WTC11 (cell line): Measurements from ENCODE around the gene SMIM5. TPM values are rescaled to one million over a fixed set of nuclear protein-coding genes. Genes with fewer than 3 reads are reported as not detected.

ENCODE experiments used
- ATAC-seq: fragments of 200-7000 bp; cut with Tn5 transposase; 2 replicates; pipeline ENCODE4 v1.10.0; 2021; ENCODE audit warnings: mild to moderate bottlenecking, moderate library complexity
- CTCF ChIA-PET: fragments of 300-600 bp; sonication (Branson Sonifier 250); formaldehyde crosslinking; loops from one replicate; lab custom pipeline; 2021; ENCODE audit warnings: antibody characterized with exemption; lab: Charles Lee
- POLR2A ChIA-PET: fragments of 350-600 bp; sonication (Branson Sonifier 250); formaldehyde crosslinking; loops from one replicate; lab custom pipeline; 2021; ENCODE audit warnings: antibody characterized with exemption; lab: Charles Lee
- DNase-seq: peaks from one replicate; pipeline ENCODE4 v3.0.0; 2021; ENCODE audit warnings: low spot score
- H3K27ac Mint-ChIP-seq: 2 replicates; pipeline ENCODE4 v1.8.0; 2021; ENCODE audit warnings: mixed read lengths
- H3K27me3 Mint-ChIP-seq: 2 replicates; pipeline ENCODE4 v1.8.0; 2021; ENCODE audit warnings: low read depth, mild to moderate bottlenecking, moderate library complexity, mixed read lengths
- H3K36me3 Mint-ChIP-seq: 2 replicates; pipeline ENCODE4 v1.8.0; 2021; ENCODE audit warnings: mixed read lengths
- H3K4me1 Mint-ChIP-seq: 2 replicates; pipeline ENCODE4 v1.8.0; 2022; ENCODE audit warnings: mixed read lengths
- H3K4me3 Mint-ChIP-seq: 2 replicates; pipeline ENCODE4 v1.8.0; 2021; ENCODE audit warnings: mild to moderate bottlenecking, moderate library complexity, mixed read lengths
- H3K9me3 Mint-ChIP-seq: 2 replicates; pipeline ENCODE4 v1.8.0; 2021; ENCODE audit warnings: mixed read lengths
- EMX1 ChIP-seq: fragments of 250-450 bp; sonication (Bioruptor Pico); IDR thresholded peaks from 2 replicates; pipeline ENCODE4 v1.8.0; 2021; ENCODE audit warnings: mild to moderate bottlenecking
- GRHL2 ChIP-seq: fragments of 250-450 bp; sonication (Bioruptor Pico); IDR thresholded peaks from 2 replicates; pipeline ENCODE4 v1.8.0; 2022; ENCODE audit warnings: mild to moderate bottlenecking, moderate library complexity; ENCODE audit not compliant: insufficient replicate concordance, severe bottlenecking
- GTF2I ChIP-seq: fragments of 250-450 bp; sonication (Bioruptor Pico); conservative IDR thresholded peaks from 2 replicates; pipeline ENCODE4 v1.4.0; 2021; ENCODE audit warnings: mild to moderate bottlenecking
- JAZF1 ChIP-seq: fragments of 250-450 bp; sonication (Bioruptor Pico); IDR thresholded peaks from 2 replicates; pipeline ENCODE4 v1.9.0; 2021; ENCODE audit warnings: moderate library complexity, mild to moderate bottlenecking, inconsistent platforms
- MXD4 ChIP-seq: fragments of 250-450 bp; sonication (Bioruptor Pico); IDR thresholded peaks from 2 replicates; pipeline ENCODE4 v1.8.0; 2021; ENCODE audit warnings: mild to moderate bottlenecking, moderate library complexity, borderline replicate concordance
- SMAD4 ChIP-seq: sonication (generic); formaldehyde crosslinking; IDR thresholded peaks from 2 replicates; pipeline ENCODE4 v1.8.0; 2022; ENCODE audit warnings: mild to moderate bottlenecking, missing genetic modification reagents
- TEAD4 ChIP-seq: sonication (generic); formaldehyde crosslinking; IDR thresholded peaks from 2 replicates; pipeline ENCODE4 v1.8.0; 2022; ENCODE audit warnings: mild to moderate bottlenecking, missing genetic modification reagents
- TP53 ChIP-seq: sonication (generic); formaldehyde crosslinking; IDR thresholded peaks from 2 replicates; pipeline ENCODE4 v1.8.1; 2023; ENCODE audit warnings: mild to moderate bottlenecking, missing genetic modification reagents
- ZNF121 ChIP-seq: sonication (generic); formaldehyde crosslinking; IDR thresholded peaks from 2 replicates; pipeline ENCODE4 v1.8.0; 2023; ENCODE audit warnings: missing genetic modification reagents
- ZNF232 ChIP-seq: sonication (generic); formaldehyde crosslinking; IDR thresholded peaks from 2 replicates; pipeline ENCODE4 v1.8.0; 2022; ENCODE audit warnings: mild to moderate bottlenecking, missing genetic modification reagents
- ZNF317 ChIP-seq: sonication (generic); formaldehyde crosslinking; IDR thresholded peaks from 2 replicates; pipeline ENCODE4 v1.8.1; 2023; ENCODE audit warnings: low read depth, mild to moderate bottlenecking, moderate library complexity, missing genetic modification reagents, borderline replicate concordance
- total RNA-seq: library from RNA; stranded (reverse); gene quantifications from 3 replicates; pipeline ENCODE4 v1.2.3, GENCODE V29; 2021
- TF ChIP-seq, protein P1 (sequence below): sonication (generic); formaldehyde crosslinking; IDR thresholded peaks from 2 replicates; pipeline ENCODE4 v1.8.0; 2023; ENCODE audit warnings: missing genetic modification reagents
- TF ChIP-seq, protein P2 (sequence below): sonication (generic); formaldehyde crosslinking; IDR thresholded peaks from 2 replicates; pipeline ENCODE4 v1.8.0; 2023; ENCODE audit warnings: mild to moderate bottlenecking, missing genetic modification reagents
- TF ChIP-seq, protein P3 (sequence below): fragments of 250-450 bp; sonication (Bioruptor Pico); IDR thresholded peaks from 2 replicates; pipeline ENCODE4 v1.9.0; 2021; ENCODE audit warnings: mild to moderate bottlenecking
- TF ChIP-seq, protein P4 (sequence below): sonication (generic); formaldehyde crosslinking; IDR thresholded peaks from 2 replicates; pipeline ENCODE4 v1.8.1; 2022; ENCODE audit warnings: mild to moderate bottlenecking, moderate library complexity, missing genetic modification reagents
- TF ChIP-seq, protein P5 (sequence below): sonication (generic); formaldehyde crosslinking; IDR thresholded peaks from 2 replicates; pipeline ENCODE4 v1.8.1; 2022; ENCODE audit warnings: missing genetic modification reagents, borderline replicate concordance
- TF ChIP-seq, protein P6 (sequence below): fragments of 250-450 bp; sonication (Bioruptor Pico); IDR thresholded peaks from 2 replicates; pipeline ENCODE4 v1.9.0; 2021; ENCODE audit warnings: mild to moderate bottlenecking
- TF ChIP-seq, protein P7 (sequence below): sonication (generic); formaldehyde crosslinking; IDR thresholded peaks from 2 replicates; pipeline ENCODE4 v1.8.1; 2023; ENCODE audit warnings: mild to moderate bottlenecking, missing genetic modification reagents, borderline replicate concordance

SMIM5 gene
- total RNA-seq, 1 experiment from 2014 or later = not detected

DNA sequence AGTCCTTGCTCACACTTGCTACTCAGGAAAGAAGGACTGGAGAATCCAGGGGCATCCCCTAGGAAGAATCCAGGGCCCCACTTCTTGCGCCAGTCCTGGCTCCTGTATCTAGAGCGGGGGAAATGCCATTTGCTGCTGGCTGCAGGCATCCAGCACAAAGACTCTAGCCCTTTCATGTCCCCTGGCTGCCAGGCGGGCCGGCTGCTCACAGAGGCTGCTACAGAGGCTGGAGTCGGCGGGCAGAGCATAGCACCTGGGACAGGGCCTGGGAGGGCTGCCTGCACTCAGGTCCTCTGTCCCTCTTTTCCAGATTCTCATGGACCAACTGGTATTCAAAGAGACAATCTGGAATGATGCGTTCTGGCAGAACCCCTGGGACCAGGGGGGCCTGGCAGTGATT, 13.8 kb downstream of the SMIM5 start:
- H3K27ac Mint-ChIP-seq = no peak overlapping the region
- no peak for DNase-seq
- H3K36me3 Mint-ChIP-seq = peaks cover 21% of the 10 kb centered on the region
- TF ChIP-seq, protein P1, sequence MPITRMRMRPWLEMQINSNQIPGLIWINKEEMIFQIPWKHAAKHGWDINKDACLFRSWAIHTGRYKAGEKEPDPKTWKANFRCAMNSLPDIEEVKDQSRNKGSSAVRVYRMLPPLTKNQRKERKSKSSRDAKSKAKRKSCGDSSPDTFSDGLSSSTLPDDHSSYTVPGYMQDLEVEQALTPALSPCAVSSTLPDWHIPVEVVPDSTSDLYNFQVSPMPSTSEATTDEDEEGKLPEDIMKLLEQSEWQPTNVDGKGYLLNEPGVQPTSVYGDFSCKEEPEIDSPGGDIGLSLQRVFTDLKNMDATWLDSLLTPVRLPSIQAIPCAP (CRISPR knock-in tag) = no peak
- TF ChIP-seq TEAD4 = no peak
- no peak for TF ChIP-seq GRHL2 (CRISPR knock-in tag)
- no peak for TF ChIP-seq JAZF1
- no peak for TF ChIP-seq SMAD4 (CRISPR knock-in tag)
- TF ChIP-seq ZNF121 (CRISPR knock-in tag) = no peak
- TF ChIP-seq, protein P2, sequence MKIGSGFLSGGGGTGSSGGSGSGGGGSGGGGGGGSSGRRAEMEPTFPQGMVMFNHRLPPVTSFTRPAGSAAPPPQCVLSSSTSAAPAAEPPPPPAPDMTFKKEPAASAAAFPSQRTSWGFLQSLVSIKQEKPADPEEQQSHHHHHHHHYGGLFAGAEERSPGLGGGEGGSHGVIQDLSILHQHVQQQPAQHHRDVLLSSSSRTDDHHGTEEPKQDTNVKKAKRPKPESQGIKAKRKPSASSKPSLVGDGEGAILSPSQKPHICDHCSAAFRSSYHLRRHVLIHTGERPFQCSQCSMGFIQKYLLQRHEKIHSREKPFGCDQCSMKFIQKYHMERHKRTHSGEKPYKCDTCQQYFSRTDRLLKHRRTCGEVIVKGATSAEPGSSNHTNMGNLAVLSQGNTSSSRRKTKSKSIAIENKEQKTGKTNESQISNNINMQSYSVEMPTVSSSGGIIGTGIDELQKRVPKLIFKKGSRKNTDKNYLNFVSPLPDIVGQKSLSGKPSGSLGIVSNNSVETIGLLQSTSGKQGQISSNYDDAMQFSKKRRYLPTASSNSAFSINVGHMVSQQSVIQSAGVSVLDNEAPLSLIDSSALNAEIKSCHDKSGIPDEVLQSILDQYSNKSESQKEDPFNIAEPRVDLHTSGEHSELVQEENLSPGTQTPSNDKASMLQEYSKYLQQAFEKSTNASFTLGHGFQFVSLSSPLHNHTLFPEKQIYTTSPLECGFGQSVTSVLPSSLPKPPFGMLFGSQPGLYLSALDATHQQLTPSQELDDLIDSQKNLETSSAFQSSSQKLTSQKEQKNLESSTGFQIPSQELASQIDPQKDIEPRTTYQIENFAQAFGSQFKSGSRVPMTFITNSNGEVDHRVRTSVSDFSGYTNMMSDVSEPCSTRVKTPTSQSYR = no peak
- no peak for TF ChIP-seq MXD4 (CRISPR knock-in tag)
- TF ChIP-seq, protein P3, sequence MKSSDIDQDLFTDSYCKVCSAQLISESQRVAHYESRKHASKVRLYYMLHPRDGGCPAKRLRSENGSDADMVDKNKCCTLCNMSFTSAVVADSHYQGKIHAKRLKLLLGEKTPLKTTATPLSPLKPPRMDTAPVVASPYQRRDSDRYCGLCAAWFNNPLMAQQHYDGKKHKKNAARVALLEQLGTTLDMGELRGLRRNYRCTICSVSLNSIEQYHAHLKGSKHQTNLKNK (CRISPR knock-in tag) = no peak
- H3K9me3 Mint-ChIP-seq = no peaks in the 10 kb centered on the region
- no peak for ATAC-seq
- CTCF ChIA-PET = interaction anchor here (0.8 to 22.8 kb wide), 6 partner anchors 14 to 106 kb away, joined by 3 to 456 read pairs (median 18); partner anchors contain the start of gene SMIM5
- no peaks in the 10 kb centered on the region for H3K27me3 Mint-ChIP-seq
- POLR2A ChIA-PET = no interaction called here
- peaks cover 18% of the 10 kb centered on the region for H3K4me1 Mint-ChIP-seq
- no peak overlapping the region for H3K4me3 Mint-ChIP-seq

DNA sequence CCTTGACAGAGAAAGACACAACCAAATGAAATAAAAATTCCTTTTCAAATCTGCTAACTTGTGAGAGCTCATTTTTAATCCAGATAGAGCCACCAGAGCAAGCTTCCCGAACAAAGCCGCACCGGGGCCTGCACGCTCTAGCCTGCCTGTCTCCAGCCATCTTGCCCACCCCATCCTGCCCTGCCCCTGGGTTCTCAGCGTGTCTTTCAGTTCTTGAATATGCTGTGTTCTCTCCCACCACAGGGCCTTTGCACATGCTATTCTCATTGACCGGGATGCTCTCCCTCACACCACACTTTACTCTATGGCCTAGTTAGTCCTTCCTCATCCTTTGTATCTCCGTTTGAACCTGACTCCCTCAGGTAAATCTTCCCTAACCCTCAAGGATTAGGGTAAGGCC, 14.7 kb downstream of the SMIM5 start:
- Mint-ChIP-seq H3K36me3 (peaks cover 24% of the 10 kb centered on the region), H3K27ac (no peak overlapping the region), H3K9me3 (no peaks in the 10 kb centered on the region)
- ChIA-PET CTCF (interaction anchor here (2.1 to 22.8 kb wide), 2 partner anchors 15 to 105 kb away, joined by 12 to 456 read pairs; partner anchors contain the start of gene SMIM5), POLR2A (no interaction called here)
- DNase-seq (no peak), ATAC-seq (no peak)
- TF ChIP-seq GTF2I (CRISPR knock-in tag) = 0 out of 2 replicates have a peak, but pooled peaks have one; percentile 11
- TF ChIP-seq, protein P4, sequence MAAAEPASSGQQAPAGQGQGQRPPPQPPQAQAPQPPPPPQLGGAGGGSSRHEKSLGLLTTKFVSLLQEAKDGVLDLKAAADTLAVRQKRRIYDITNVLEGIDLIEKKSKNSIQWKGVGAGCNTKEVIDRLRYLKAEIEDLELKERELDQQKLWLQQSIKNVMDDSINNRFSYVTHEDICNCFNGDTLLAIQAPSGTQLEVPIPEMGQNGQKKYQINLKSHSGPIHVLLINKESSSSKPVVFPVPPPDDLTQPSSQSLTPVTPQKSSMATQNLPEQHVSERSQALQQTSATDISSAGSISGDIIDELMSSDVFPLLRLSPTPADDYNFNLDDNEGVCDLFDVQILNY (CRISPR knock-in tag) = no peak
- TF ChIP-seq, all 79 proteins: peak for 1
- H3K27me3 Mint-ChIP-seq = no peaks in the 10 kb centered on the region
- H3K4me1 Mint-ChIP-seq = peaks cover 10% of the 10 kb centered on the region
- H3K4me3 Mint-ChIP-seq = no peak overlapping the region

DNA sequence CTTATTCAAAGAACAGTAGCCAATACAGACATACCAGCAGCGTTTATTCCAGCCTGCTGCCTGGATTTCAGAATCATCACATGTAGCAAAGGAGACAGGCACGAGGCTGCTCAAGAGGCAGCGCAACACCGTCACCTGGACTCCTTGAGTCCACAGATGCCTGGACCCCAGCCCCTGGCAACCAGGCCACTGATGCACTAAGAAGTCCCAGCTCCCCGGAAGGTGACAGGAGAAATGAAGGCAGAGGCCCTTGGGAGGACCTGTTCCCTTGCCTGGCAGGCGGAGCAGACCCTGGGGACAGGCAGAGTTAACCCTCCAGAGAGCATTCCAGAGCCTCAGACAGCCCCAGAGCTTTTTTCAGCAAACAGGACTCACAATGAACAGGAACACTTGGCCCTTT, 16.5 kb downstream of the SMIM5 start:
- no peaks in the 10 kb centered on the region for H3K9me3 Mint-ChIP-seq
- ATAC-seq (no peak), DNase-seq (no peak)
- H3K4me3 Mint-ChIP-seq = no peak overlapping the region
- 0 out of 2 replicates have a peak overlapping the region, but pooled peaks have one; percentile 27 for H3K27ac Mint-ChIP-seq
- POLR2A ChIA-PET = no interaction called here
- H3K4me1 Mint-ChIP-seq = no peaks in the 10 kb centered on the region
- peaks cover 24% of the 10 kb centered on the region for H3K36me3 Mint-ChIP-seq
- no peaks in the 10 kb centered on the region for H3K27me3 Mint-ChIP-seq
- CTCF ChIA-PET = interaction anchor here (5.9 to 22.8 kb wide), 3 partner anchors 16 to 99 kb away, joined by 32 to 456 read pairs (median 66); partner anchors contain the start of gene SMIM5
- TF ChIP-seq TP53 (CRISPR knock-in tag) = no peak
- TF ChIP-seq, protein P5, sequence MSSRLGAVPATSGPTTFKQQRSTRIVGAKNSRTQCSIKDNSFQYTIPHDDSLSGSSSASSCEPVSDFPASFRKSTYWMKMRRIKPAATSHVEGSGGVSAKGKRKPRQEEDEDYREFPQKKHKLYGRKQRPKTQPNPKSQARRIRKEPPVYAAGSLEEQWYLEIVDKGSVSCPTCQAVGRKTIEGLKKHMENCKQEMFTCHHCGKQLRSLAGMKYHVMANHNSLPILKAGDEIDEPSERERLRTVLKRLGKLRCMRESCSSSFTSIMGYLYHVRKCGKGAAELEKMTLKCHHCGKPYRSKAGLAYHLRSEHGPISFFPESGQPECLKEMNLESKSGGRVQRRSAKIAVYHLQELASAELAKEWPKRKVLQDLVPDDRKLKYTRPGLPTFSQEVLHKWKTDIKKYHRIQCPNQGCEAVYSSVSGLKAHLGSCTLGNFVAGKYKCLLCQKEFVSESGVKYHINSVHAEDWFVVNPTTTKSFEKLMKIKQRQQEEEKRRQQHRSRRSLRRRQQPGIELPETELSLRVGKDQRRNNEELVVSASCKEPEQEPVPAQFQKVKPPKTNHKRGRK (CRISPR knock-in tag) = no peak
- TF ChIP-seq ZNF317 (CRISPR knock-in tag) = no peak
- TF ChIP-seq ZNF232 (CRISPR knock-in tag) = no peak
- TF ChIP-seq, protein P6, sequence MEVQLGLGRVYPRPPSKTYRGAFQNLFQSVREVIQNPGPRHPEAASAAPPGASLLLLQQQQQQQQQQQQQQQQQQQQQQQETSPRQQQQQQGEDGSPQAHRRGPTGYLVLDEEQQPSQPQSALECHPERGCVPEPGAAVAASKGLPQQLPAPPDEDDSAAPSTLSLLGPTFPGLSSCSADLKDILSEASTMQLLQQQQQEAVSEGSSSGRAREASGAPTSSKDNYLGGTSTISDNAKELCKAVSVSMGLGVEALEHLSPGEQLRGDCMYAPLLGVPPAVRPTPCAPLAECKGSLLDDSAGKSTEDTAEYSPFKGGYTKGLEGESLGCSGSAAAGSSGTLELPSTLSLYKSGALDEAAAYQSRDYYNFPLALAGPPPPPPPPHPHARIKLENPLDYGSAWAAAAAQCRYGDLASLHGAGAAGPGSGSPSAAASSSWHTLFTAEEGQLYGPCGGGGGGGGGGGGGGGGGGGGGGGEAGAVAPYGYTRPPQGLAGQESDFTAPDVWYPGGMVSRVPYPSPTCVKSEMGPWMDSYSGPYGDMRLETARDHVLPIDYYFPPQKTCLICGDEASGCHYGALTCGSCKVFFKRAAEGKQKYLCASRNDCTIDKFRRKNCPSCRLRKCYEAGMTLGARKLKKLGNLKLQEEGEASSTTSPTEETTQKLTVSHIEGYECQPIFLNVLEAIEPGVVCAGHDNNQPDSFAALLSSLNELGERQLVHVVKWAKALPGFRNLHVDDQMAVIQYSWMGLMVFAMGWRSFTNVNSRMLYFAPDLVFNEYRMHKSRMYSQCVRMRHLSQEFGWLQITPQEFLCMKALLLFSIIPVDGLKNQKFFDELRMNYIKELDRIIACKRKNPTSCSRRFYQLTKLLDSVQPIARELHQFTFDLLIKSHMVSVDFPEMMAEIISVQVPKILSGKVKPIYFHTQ (CRISPR knock-in tag) = no peak
- TF ChIP-seq, protein P7, sequence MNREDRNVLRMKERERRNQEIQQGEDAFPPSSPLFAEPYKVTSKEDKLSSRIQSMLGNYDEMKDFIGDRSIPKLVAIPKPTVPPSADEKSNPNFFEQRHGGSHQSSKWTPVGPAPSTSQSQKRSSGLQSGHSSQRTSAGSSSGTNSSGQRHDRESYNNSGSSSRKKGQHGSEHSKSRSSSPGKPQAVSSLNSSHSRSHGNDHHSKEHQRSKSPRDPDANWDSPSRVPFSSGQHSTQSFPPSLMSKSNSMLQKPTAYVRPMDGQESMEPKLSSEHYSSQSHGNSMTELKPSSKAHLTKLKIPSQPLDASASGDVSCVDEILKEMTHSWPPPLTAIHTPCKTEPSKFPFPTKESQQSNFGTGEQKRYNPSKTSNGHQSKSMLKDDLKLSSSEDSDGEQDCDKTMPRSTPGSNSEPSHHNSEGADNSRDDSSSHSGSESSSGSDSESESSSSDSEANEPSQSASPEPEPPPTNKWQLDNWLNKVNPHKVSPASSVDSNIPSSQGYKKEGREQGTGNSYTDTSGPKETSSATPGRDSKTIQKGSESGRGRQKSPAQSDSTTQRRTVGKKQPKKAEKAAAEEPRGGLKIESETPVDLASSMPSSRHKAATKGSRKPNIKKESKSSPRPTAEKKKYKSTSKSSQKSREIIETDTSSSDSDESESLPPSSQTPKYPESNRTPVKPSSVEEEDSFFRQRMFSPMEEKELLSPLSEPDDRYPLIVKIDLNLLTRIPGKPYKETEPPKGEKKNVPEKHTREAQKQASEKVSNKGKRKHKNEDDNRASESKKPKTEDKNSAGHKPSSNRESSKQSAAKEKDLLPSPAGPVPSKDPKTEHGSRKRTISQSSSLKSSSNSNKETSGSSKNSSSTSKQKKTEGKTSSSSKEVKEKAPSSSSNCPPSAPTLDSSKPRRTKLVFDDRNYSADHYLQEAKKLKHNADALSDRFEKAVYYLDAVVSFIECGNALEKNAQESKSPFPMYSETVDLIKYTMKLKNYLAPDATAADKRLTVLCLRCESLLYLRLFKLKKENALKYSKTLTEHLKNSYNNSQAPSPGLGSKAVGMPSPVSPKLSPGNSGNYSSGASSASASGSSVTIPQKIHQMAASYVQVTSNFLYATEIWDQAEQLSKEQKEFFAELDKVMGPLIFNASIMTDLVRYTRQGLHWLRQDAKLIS (CRISPR knock-in tag) = no peak
- no peak for TF ChIP-seq EMX1 (CRISPR knock-in tag)
